GM23338 (cell line): Measurements from ENCODE around the gene CCND1.

Experiments
- EZH2 ChIP-seq: fragments of 200-600 bp; sonication (generic); IDR thresholded peaks from one replicate; pipeline ENCODE4 v1.8.0; 2017; ENCODE audit warnings: antibody characterized with exemption, mild to moderate bottlenecking, low read depth; ENCODE audit not compliant: unreplicated experiment
- EZH2phosphoT487 ChIP-seq: fragments of 200-600 bp; sonication (generic); IDR thresholded peaks from one replicate; pipeline ENCODE4 v1.8.1; 2018; ENCODE audit warnings: antibody characterized with exemption; ENCODE audit not compliant: unreplicated experiment
- JUNB ChIP-seq: IDR thresholded peaks from one replicate; pipeline ENCODE4 v1.6.1; 2016; ENCODE audit warnings: antibody characterized with exemption; ENCODE audit not compliant: unreplicated experiment
- POLR2AphosphoS5 ChIP-seq: IDR thresholded peaks from 2 replicates; pipeline ENCODE4 v1.6.1; 2016; ENCODE audit warnings: antibody characterized with exemption, low read depth
- ZNF114 ChIP-seq: fragments of 250-450 bp; sonication (Bioruptor Pico); IDR thresholded peaks from 2 replicates; pipeline ENCODE4 v1.5.0; 2020; ENCODE audit warnings: mild to moderate bottlenecking, moderate library complexity
- TF ChIP-seq, protein P1 (sequence below), 2 experiments: fragments of 200-600 bp in 1 of 2; sonication (generic) in 1 of 2; conservative IDR thresholded peaks; 2 replicates each; pipeline versions ENCODE4 v1.5.1 to v1.6.1; 2016 to 2017; ENCODE audit warnings: antibody characterized with exemption in 2 of 2, low read depth in 2 of 2, mild to moderate bottlenecking in 2 of 2, moderate library complexity in 1 of 2
- TF ChIP-seq, protein P2 (sequence below): IDR thresholded peaks from 2 replicates; pipeline ENCODE4 v1.6.1; 2016; ENCODE audit warnings: antibody characterized with exemption
- TF ChIP-seq, protein P3 (sequence below): IDR thresholded peaks from one replicate; pipeline ENCODE4 v1.6.1; 2018; ENCODE audit warnings: antibody characterized with exemption; ENCODE audit not compliant: unreplicated experiment

DNA sequence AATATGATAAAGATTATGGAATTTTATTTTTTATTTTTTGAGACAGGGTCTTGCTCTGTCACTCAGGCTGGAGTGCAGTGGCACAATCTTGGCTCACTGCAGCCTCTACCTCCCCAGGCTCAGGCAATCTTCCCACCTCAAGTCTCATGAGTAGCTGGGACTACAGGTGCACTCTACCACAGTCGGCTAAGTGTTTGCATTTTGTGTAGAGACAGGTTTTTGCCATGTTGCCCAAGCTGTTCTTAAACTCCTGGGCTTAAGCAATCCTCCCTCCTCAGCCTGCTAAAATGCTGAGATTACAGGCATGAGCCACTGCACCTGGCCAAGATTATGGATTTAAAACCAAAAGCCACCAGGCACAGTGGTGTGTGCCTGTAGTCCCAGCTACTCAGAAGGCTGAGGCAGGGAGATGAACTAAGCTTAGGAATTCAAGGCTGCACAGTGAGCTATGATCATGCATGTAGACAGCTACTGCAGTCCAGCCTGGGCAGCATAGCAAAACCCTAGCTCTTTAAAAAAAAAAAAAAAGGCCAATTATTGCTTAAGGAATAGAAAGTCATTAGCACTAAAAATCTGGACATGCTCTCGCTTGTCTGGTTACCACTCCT lies 20.2 kb upstream of the CCND1 start:
- TF ChIP-seq, protein P1, sequence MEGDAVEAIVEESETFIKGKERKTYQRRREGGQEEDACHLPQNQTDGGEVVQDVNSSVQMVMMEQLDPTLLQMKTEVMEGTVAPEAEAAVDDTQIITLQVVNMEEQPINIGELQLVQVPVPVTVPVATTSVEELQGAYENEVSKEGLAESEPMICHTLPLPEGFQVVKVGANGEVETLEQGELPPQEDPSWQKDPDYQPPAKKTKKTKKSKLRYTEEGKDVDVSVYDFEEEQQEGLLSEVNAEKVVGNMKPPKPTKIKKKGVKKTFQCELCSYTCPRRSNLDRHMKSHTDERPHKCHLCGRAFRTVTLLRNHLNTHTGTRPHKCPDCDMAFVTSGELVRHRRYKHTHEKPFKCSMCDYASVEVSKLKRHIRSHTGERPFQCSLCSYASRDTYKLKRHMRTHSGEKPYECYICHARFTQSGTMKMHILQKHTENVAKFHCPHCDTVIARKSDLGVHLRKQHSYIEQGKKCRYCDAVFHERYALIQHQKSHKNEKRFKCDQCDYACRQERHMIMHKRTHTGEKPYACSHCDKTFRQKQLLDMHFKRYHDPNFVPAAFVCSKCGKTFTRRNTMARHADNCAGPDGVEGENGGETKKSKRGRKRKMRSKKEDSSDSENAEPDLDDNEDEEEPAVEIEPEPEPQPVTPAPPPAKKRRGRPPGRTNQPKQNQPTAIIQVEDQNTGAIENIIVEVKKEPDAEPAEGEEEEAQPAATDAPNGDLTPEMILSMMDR (conservative IDR thresholded peaks at IDR 0.05; ENCODE audit: low read depth in 2 of 2) = no peak
- TF ChIP-seq EZH2phosphoT487 (no peak), EZH2 (no peak), POLR2AphosphoS5 (no peak), JUNB (no peak), ZNF114 (CRISPR knock-in tag) (no peak)
- TF ChIP-seq, protein P2, sequence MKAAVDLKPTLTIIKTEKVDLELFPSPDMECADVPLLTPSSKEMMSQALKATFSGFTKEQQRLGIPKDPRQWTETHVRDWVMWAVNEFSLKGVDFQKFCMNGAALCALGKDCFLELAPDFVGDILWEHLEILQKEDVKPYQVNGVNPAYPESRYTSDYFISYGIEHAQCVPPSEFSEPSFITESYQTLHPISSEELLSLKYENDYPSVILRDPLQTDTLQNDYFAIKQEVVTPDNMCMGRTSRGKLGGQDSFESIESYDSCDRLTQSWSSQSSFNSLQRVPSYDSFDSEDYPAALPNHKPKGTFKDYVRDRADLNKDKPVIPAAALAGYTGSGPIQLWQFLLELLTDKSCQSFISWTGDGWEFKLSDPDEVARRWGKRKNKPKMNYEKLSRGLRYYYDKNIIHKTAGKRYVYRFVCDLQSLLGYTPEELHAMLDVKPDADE = no peak
- TF ChIP-seq, protein P3, sequence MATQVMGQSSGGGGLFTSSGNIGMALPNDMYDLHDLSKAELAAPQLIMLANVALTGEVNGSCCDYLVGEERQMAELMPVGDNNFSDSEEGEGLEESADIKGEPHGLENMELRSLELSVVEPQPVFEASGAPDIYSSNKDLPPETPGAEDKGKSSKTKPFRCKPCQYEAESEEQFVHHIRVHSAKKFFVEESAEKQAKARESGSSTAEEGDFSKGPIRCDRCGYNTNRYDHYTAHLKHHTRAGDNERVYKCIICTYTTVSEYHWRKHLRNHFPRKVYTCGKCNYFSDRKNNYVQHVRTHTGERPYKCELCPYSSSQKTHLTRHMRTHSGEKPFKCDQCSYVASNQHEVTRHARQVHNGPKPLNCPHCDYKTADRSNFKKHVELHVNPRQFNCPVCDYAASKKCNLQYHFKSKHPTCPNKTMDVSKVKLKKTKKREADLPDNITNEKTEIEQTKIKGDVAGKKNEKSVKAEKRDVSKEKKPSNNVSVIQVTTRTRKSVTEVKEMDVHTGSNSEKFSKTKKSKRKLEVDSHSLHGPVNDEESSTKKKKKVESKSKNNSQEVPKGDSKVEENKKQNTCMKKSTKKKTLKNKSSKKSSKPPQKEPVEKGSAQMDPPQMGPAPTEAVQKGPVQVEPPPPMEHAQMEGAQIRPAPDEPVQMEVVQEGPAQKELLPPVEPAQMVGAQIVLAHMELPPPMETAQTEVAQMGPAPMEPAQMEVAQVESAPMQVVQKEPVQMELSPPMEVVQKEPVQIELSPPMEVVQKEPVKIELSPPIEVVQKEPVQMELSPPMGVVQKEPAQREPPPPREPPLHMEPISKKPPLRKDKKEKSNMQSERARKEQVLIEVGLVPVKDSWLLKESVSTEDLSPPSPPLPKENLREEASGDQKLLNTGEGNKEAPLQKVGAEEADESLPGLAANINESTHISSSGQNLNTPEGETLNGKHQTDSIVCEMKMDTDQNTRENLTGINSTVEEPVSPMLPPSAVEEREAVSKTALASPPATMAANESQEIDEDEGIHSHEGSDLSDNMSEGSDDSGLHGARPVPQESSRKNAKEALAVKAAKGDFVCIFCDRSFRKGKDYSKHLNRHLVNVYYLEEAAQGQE = no peak
